ENCODE data around the gene CLPSL1.

CLPSL1 gene

GRCh38 chr6:35759426-35759825 is 21.4 kb upstream of the CLPSL1 start:
- DNase-seq = no peak

- no peak for DNase-seq
Observed at GRCh38 chr6:35765739-35766138, 15.1 kb upstream of the CLPSL1 start.

- DNase-seq = no peak
Observed at GRCh38 chr6:35769211-35769610, 11.6 kb upstream of the CLPSL1 start.

GRCh38 chr6:35771343-35771627 is 9.5 kb upstream of the CLPSL1 start:
- no peak for DNase-seq

GRCh38 chr6:35774116-35774794 is 6.6 kb upstream of the CLPSL1 start:
- no peak for DNase-seq

- DNase-seq = no peak
Observed at GRCh38 chr6:35775031-35775430, 5.8 kb upstream of the CLPSL1 start.

- DNase-seq = no peak
Observed at GRCh38 chr6:35776364-35777215, 4.2 kb upstream of the CLPSL1 start, which contains the start of gene CLPSL2. CLPSL2 (plus strand) TSS chr6:35776598; CDS start chr6:35776619, 21 bp downstream.

- DNase-seq = no peak
Observed at GRCh38 chr6:35777356-35778102, 3.3 kb upstream of the CLPSL1 start.

GRCh38 chr6:35778437-35778836 is 2.4 kb upstream of the CLPSL1 start:
- no peak for DNase-seq

- no peak for DNase-seq
Observed at GRCh38 chr6:35781290-35781689, 471 bp downstream of the CLPSL1 start.

- DNase-seq = no peak
Observed at GRCh38 chr6:35782424-35782823, 1.6 kb downstream of the CLPSL1 start.

GRCh38 chr6:35784200-35784599 is 3.4 kb downstream of the CLPSL1 start:
- DNase-seq = no peak

GRCh38 chr6:35786272-35786671 is 5.5 kb downstream of the CLPSL1 start:
- DNase-seq = no peak

GRCh38 chr6:35786810-35787209 is 6.0 kb downstream of the CLPSL1 start:
- DNase-seq = no peak

- DNase-seq = no peak
Observed at GRCh38 chr6:35787266-35788218, 6.7 kb downstream of the CLPSL1 start.

GRCh38 chr6:35788423-35788982 is 7.7 kb downstream of the CLPSL1 start:
- no peak for DNase-seq

GRCh38 chr6:35790683-35791082 is 9.9 kb downstream of the CLPSL1 start:
- DNase-seq = no peak

GRCh38 chr6:35794536-35795452 is 14.0 kb downstream of the CLPSL1 start:
- no peak for DNase-seq

GRCh38 chr6:35795453-35796071 is 14.7 kb downstream of the CLPSL1 start:
- DNase-seq = no peak

- no peak for DNase-seq
Observed at GRCh38 chr6:35796236-35796635, 15.4 kb downstream of the CLPSL1 start.

All from stimulated activated CD4-positive, alpha-beta T cell treated with anti-CD3 and anti-CD28 coated beads, Interleukin-4, amount 100 ng/mL, for 4 hours (primary cell).